Renal cortex interstitium (tissue), 15 donors: ENCODE results near the gene UQCRH. TPM values are rescaled to one million over a fixed set of nuclear protein-coding genes. Genes with fewer than 3 reads are reported as not detected.

ENCODE experiments used
- DNase-seq, 11 donors: peaks; one replicate each; pipeline ENCODE4 v3.0.0-alpha.2; 2013; ENCODE audit warnings: low read depth in 9 of 11, low spot score in 4 of 11; ENCODE audit errors: extremely low read depth in 1 of 11
- long read RNA-seq, 16 experiments: transcript quantifications; one replicate each; lab custom pipeline, GENCODE V29; 2026
- polyA plus RNA-seq, 3 donors: library from polyadenylated mRNA; unstranded; fragments of 120-200 nt; gene quantifications; one replicate each; pipeline ENCODE4 v1.2.1, GENCODE V29; 2013; ENCODE audit not compliant: insufficient read length in 3 of 3

The UQCRH gene
- polyA plus RNA-seq, result 100 to 1,000 TPM; 371 to 472 (median 423) TPM
- long read RNA-seq, donor 1, transcript UQCRH-205 (5 exons, 674 nt), result minor isoform, 16 of 245 reads
- long read RNA-seq, donor 1, transcript UQCRH-201 (4 exons, 604 nt), result major isoform, 189 of 245 reads
- long read RNA-seq, donor 1, transcript UQCRH-202 (2 exons, 621 nt), result minor isoform, 16 of 245 reads
- long read RNA-seq, donor 1, partial matches to known transcripts, result 0 of 245 reads
- long read RNA-seq, donor 1, other reads (novel, unspliced or antisense), result 23 of 245 reads
- long read RNA-seq, donor 2, transcript UQCRH-201 (4 exons, 604 nt), result major isoform, 140 of 229 reads
- long read RNA-seq, donor 2, transcript UQCRH-202 (2 exons, 621 nt), result minor isoform, 16 of 229 reads
- long read RNA-seq, donor 2, transcript UQCRH-205 (5 exons, 674 nt), result minor isoform, 16 of 229 reads
- long read RNA-seq, donor 2, partial matches to known transcripts, result 15 of 229 reads
- long read RNA-seq, donor 2, other reads (novel, unspliced or antisense), result 41 of 229 reads
- long read RNA-seq, donor 3, transcript UQCRH-201 (4 exons, 604 nt), result major isoform, 344 of 415 reads
- long read RNA-seq, donor 3, transcript UQCRH-205 (5 exons, 674 nt), result minor isoform, 21 of 415 reads
- long read RNA-seq, donor 3, transcript UQCRH-202 (2 exons, 621 nt), result minor isoform, 12 of 415 reads
- long read RNA-seq, donor 3, partial matches to known transcripts, result 5 of 415 reads
- long read RNA-seq, donor 3, other reads (novel, unspliced or antisense), result 30 of 415 reads
- long read RNA-seq, donor 4, transcript UQCRH-205 (5 exons, 674 nt), result minor isoform, 17 of 260 reads
- long read RNA-seq, donor 4, transcript UQCRH-201 (4 exons, 604 nt), result major isoform, 203 of 260 reads
- long read RNA-seq, donor 4, transcript UQCRH-202 (2 exons, 621 nt), result minor isoform, 11 of 260 reads
- long read RNA-seq, donor 4, partial matches to known transcripts, result 0 of 260 reads
- long read RNA-seq, donor 4, other reads (novel, unspliced or antisense), result 28 of 260 reads
- long read RNA-seq, donor 5, result 0 reads
- long read RNA-seq, donor 6, transcript UQCRH-202 (2 exons, 621 nt), result minor isoform, 18 of 289 reads
- long read RNA-seq, donor 6, transcript UQCRH-201 (4 exons, 604 nt), result major isoform, 204 of 289 reads
- long read RNA-seq, donor 6, transcript UQCRH-205 (5 exons, 674 nt), result minor isoform, 21 of 289 reads
- long read RNA-seq, donor 6, partial matches to known transcripts, result 8 of 289 reads
- long read RNA-seq, donor 6, other reads (novel, unspliced or antisense), result 36 of 289 reads
- long read RNA-seq, donor 7, transcript UQCRH-205 (5 exons, 674 nt), result minor isoform, 29 of 502 reads
- long read RNA-seq, donor 7, transcript UQCRH-202 (2 exons, 621 nt), result minor isoform, 18 of 502 reads
- long read RNA-seq, donor 7, transcript UQCRH-201 (4 exons, 604 nt), result major isoform, 379 of 502 reads
- long read RNA-seq, donor 7, partial matches to known transcripts, result 19 of 502 reads
- long read RNA-seq, donor 7, other reads (novel, unspliced or antisense), result 56 of 502 reads
- long read RNA-seq, donor 8, transcript UQCRH-205 (5 exons, 674 nt), result minor isoform, 27 of 557 reads
- long read RNA-seq, donor 8, transcript UQCRH-201 (4 exons, 604 nt), result major isoform, 379 of 557 reads
- long read RNA-seq, donor 8, transcript UQCRH-202 (2 exons, 621 nt), result minor isoform, 35 of 557 reads
- long read RNA-seq, donor 8, partial matches to known transcripts, result 8 of 557 reads
- long read RNA-seq, donor 8, other reads (novel, unspliced or antisense), result 105 of 557 reads
- long read RNA-seq, donor 9, transcript UQCRH-201 (4 exons, 604 nt), result major isoform, 241 of 301 reads
- long read RNA-seq, donor 9, transcript UQCRH-202 (2 exons, 621 nt), result minor isoform, 12 of 301 reads
- long read RNA-seq, donor 9, transcript UQCRH-205 (5 exons, 674 nt), result minor isoform, 16 of 301 reads
- long read RNA-seq, donor 9, partial matches to known transcripts, result 6 of 301 reads
- long read RNA-seq, donor 9, other reads (novel, unspliced or antisense), result 25 of 301 reads
- long read RNA-seq, donor 10, transcript UQCRH-202 (2 exons, 621 nt), result minor isoform, 21 of 410 reads
- long read RNA-seq, donor 10, transcript UQCRH-201 (4 exons, 604 nt), result major isoform, 305 of 410 reads
- long read RNA-seq, donor 10, transcript UQCRH-205 (5 exons, 674 nt), result minor isoform, 20 of 410 reads
- long read RNA-seq, donor 10, partial matches to known transcripts, result 10 of 410 reads
- long read RNA-seq, donor 10, other reads (novel, unspliced or antisense), result 54 of 410 reads
- long read RNA-seq, donor 11, transcript UQCRH-202 (2 exons, 621 nt), result minor isoform, 6 of 177 reads
- long read RNA-seq, donor 11, transcript UQCRH-205 (5 exons, 674 nt), result minor isoform, 8 of 177 reads
- long read RNA-seq, donor 11, transcript UQCRH-201 (4 exons, 604 nt), result major isoform, 146 of 177 reads
- long read RNA-seq, donor 11, partial matches to known transcripts, result 0 of 177 reads
- long read RNA-seq, donor 11, other reads (novel, unspliced or antisense), result 16 of 177 reads
- long read RNA-seq, donor 12, transcript UQCRH-201 (4 exons, 604 nt), result major isoform, 115 of 162 reads
- long read RNA-seq, donor 12, transcript UQCRH-202 (2 exons, 621 nt), result minor isoform, 15 of 162 reads
- long read RNA-seq, donor 12, transcript UQCRH-205 (5 exons, 674 nt), result minor isoform, 9 of 162 reads
- long read RNA-seq, donor 12, partial matches to known transcripts, result 0 of 162 reads
- long read RNA-seq, donor 12, other reads (novel, unspliced or antisense), result 23 of 162 reads
- long read RNA-seq, donor 13, transcript UQCRH-201 (4 exons, 604 nt), result major isoform, 473 of 669 reads
- long read RNA-seq, donor 13, transcript UQCRH-205 (5 exons, 674 nt), result minor isoform, 31 of 669 reads
- long read RNA-seq, donor 13, transcript UQCRH-202 (2 exons, 621 nt), result minor isoform, 43 of 669 reads
- long read RNA-seq, donor 13, partial matches to known transcripts, result 81 of 669 reads
- long read RNA-seq, donor 13, other reads (novel, unspliced or antisense), result 37 of 669 reads
- long read RNA-seq, donor 14, transcript UQCRH-205 (5 exons, 674 nt), result minor isoform, 22 of 321 reads
- long read RNA-seq, donor 14, transcript UQCRH-202 (2 exons, 621 nt), result minor isoform, 10 of 321 reads
- long read RNA-seq, donor 14, transcript UQCRH-201 (4 exons, 604 nt), result major isoform, 259 of 321 reads
- long read RNA-seq, donor 14, partial matches to known transcripts, result 0 of 321 reads
- long read RNA-seq, donor 14, other reads (novel, unspliced or antisense), result 28 of 321 reads
- long read RNA-seq, donor 15, transcript UQCRH-201 (4 exons, 604 nt), result major isoform, 83 of 112 reads
- long read RNA-seq, donor 15, transcript UQCRH-205 (5 exons, 674 nt), result minor isoform, 9 of 112 reads
- long read RNA-seq, donor 15, transcript UQCRH-202 (2 exons, 621 nt), result minor isoform, 6 of 112 reads
- long read RNA-seq, donor 15, partial matches to known transcripts, result 0 of 112 reads
- long read RNA-seq, donor 15, other reads (novel, unspliced or antisense), result 13 of 112 reads
- long read RNA-seq, donor 16, transcript UQCRH-205 (5 exons, 674 nt), result minor isoform, 41 of 650 reads
- long read RNA-seq, donor 16, transcript UQCRH-202 (2 exons, 621 nt), result minor isoform, 31 of 650 reads
- long read RNA-seq, donor 16, transcript UQCRH-201 (4 exons, 604 nt), result major isoform, 482 of 650 reads
- long read RNA-seq, donor 16, partial matches to known transcripts, result 16 of 650 reads
- long read RNA-seq, donor 16, other reads (novel, unspliced or antisense), result 78 of 650 reads

GRCh38 chr1:46303038-46303871, at the start of gene UQCRH, which contains the start of gene LRRC41:
Gene UQCRH (plus strand): TSS chr1:46303698. CDS start chr1:46303767, 69 bp downstream.
Gene LRRC41 (minus strand): TSS chr1:46303616. CDS start chr1:46303322, 294 bp downstream.
- peak; percentile 90 to 95 (median 93) for DNase-seq

GRCh38 chr1:46254668-46255067, 48.8 kb upstream of the UQCRH start:
- no peak for DNase-seq

GRCh38 chr1:46256523-46256922, 47.0 kb upstream of the UQCRH start:
- DNase-seq, result no peak

DNA sequence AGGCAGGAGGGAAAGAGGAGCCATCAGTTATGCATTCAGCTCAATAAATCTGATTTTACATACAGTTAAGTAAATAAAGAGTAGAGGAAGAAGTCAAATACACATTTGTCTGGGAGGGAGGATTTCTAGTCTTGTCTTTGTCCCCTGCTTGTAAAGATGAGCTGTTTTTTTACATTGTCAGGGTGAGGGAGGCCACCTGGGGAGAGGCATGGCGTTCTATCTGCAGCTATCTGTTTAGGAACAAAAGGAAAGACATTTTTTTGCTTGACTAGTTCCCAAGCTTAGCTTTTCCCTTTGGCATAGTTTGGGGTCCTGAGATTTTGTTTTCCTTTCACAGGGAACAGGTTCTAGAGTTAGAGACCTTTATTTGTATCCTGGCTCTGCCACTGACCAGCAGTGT, 41.0 kb upstream of the UQCRH start:
- DNase-seq, result no peak

DNA sequence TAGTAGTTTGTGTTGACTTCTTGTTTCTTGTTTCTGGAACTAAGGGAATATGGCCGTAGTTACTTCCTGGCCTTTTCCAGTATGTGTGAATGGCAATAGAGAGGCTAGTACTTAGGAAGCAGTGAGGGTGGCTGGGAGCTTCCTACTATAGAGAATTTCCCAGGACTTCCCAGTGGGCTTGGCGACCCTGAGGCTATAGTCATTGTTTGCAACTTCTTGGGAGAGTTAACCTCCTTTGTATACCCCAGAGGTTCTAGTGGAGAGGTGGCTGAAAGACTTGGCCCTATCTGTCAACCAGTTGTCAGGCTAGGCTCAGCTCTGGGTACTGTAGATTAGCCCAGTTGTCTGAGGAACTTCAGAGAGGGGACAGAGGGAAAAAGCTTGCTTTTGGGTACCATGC, 40.4 kb upstream of the UQCRH start:
- DNase-seq, result no peak

DNA sequence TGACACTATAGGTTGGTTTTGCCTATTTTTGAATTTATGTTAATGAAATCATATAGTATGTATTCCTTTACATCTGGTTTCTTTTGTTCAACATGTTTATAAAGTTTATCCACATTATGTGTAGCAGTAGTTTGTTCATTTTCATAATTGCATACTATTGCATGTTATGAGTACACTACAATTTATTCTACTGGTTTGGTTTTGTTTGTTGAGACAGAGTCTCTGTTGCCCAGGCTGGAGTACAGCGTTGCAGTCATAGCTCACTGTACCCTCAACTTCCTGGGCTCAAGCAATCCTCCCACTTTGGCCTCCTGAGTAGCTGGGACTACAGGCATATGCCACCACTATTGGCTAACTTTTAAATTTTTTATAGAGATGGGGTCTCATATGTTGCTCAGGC, 34.9 kb upstream of the UQCRH start:
- DNase-seq, result no peak

GRCh38 chr1:46274225-46275029, 29.1 kb upstream of the UQCRH start:
- DNase-seq, result no peak

- no peak for DNase-seq
Measured at GRCh38 chr1:46275030-46275337, 28.5 kb upstream of the UQCRH start.

DNA sequence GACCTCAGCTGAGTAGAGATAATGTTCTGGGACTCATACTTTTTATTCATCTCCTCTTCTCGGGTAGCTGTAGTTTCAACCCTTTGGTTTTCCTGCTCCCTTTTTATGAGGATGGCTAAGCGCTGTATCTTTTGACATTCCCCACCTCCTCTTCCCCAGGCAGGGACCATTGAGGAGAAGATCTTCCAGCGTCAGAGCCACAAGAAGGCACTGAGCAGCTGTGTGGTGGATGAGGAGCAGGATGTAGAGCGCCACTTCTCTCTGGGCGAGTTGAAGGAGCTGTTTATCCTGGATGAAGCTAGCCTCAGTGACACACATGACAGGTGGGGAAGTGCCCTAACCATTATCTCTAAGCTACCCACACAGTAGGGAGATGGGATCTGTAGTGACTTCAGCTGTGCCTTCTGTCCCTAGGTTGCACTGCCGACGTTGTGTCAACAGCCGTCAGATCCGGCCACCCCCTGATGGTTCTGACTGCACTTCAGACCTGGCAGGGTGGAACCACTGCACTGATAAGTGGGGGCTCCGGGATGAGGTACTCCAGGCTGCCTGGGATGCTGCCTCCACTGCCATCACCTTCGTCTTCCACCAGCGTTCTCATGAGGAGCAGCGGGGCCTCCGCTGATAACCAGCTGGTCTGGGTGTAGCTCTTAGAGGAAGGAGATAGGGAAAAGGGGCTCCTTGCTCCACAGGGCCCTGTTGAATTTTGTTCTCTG, 25.7 kb upstream of the UQCRH start:
- no peak for DNase-seq

DNA sequence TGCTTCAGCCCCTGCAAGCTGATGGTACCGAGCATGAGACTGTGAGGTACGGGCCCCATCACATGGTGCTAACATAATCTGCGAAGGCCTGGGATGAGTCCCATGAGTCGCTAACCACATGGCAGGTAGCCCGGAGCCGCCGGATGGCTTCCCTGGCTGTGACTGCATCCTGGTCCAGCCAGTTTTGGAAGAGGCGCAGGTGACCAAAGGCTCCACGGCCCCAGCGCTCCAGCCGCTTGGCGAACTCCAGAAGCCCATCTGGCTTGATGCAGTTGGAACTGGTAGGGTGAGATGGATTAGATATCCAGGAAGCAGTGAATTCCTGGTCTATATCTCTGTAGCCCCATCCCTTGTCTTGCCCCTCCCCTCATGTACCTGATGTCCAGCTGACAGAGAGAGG, 24.7 kb upstream of the UQCRH start:
- no peak for DNase-seq

DNA sequence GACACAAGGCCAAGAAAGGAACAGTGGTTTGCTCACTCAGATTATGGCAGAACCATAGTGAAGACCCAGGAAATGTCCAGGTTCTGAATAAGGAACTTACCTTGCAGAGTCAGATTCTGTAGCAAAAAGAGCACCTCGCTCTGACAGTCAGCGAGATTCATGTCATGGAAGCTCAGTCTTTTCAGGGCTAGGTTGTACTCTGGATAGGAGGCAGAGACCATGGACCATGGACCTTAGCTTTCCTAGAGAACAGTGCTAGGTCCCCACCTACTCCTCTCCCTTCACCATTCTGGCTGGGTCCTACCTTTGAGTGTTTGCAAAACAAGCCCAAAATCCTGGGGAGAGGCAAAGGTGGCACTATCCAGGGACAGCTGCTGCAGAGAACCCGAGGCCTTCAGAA, 23.4 kb upstream of the UQCRH start:
- DNase-seq, result no peak

DNA sequence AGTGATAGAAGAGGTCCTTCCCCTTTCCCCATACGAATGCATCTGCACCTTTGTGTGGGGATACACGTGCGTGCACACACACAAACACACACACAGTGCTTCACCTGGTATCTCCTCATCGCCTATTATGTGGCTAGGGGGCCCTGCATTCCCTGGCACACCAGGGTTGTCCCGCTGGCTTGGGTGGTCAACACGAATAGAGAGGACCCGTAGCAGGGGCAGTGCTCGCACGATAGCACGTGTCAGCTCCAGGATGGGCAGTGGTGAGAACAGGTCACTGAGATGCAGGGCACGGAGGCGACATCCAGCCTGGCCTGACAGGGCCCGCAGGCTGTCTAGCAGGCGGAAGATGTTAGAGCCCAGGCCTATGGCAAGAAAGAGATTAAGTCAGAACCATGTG, 22.5 kb upstream of the UQCRH start:
- DNase-seq, result no peak
